Spleen (tissue), 11 donors: ENCODE measurements around the gene SST. TPM values are rescaled to one million over a fixed set of nuclear protein-coding genes. Genes with fewer than 3 reads are reported as not detected.
A peak's percentile ranks its signal among the peaks of the same experiment; 100 is the strongest.

Source experiments
- DNase-seq: peaks from one replicate; pipeline ENCODE4 v3.0.0-alpha.2; 2020
- H3K27ac ChIP-seq, 8 donors: fragments of 200-600 bp; sonication (generic) in 7 of 8; 1 replicate in 4 of 8; 2 replicates in 4 of 8; pipeline versions ENCODE4 v1.5.0 to v1.8.0; 2016 to 2021; ENCODE audit warnings: inconsistent platforms in 4 of 8, mild to moderate bottlenecking in 4 of 8, moderate library complexity in 1 of 8
- H3K27me3 ChIP-seq, 7 donors: fragments of 200-600 bp; sonication (generic) in 6 of 7; replicated peaks in 1 of 7; 1 replicate in 4 of 7; 2 replicates in 3 of 7; pipeline versions ENCODE4 v1.5.0 to v1.8.0; 2016 to 2021; ENCODE audit warnings: inconsistent platforms in 3 of 7, mild to moderate bottlenecking in 1 of 7
- H3K36me3 ChIP-seq, 6 donors: fragments of 200-600 bp; sonication (generic) in 5 of 6; 1 replicate in 4 of 6; 2 replicates in 2 of 6; pipeline versions ENCODE4 v1.5.0 to v1.8.0; 2016 to 2021; ENCODE audit warnings: inconsistent platforms in 2 of 6
- H3K4me1 ChIP-seq, 6 donors: fragments of 200-600 bp; sonication (generic) in 5 of 6; 1 replicate in 3 of 6; 2 replicates in 3 of 6; pipeline versions ENCODE4 v1.5.0 to v1.8.0; 2016 to 2021; ENCODE audit warnings: inconsistent platforms in 3 of 6
- H3K4me3 ChIP-seq, 8 donors: fragments of 200-600 bp; sonication (generic) in 7 of 8; 1 replicate in 4 of 8; 2 replicates in 4 of 8; pipeline versions ENCODE4 v1.5.0 to v1.8.0; 2016 to 2021; ENCODE audit warnings: inconsistent platforms in 4 of 8, mild to moderate bottlenecking in 4 of 8, moderate library complexity in 2 of 8
- H3K9me3 ChIP-seq, 8 donors: fragments of 200-600 bp; sonication (generic) in 7 of 8; 1 replicate in 4 of 8; 2 replicates in 4 of 8; pipeline versions ENCODE4 v1.5.0 to v1.8.0; 2016 to 2021; ENCODE audit warnings: inconsistent platforms in 4 of 8
- CTCF ChIP-seq, 11 experiments: fragments of 200-600 bp in 7 of 11; fragments of 450-650 bp in 4 of 11; sonication (generic) in 4 of 11; IDR thresholded peaks in 8 of 11; conservative IDR thresholded peaks in 3 of 11; 1 replicate in 7 of 11; 2 replicates in 4 of 11; pipeline versions ENCODE4 v1.4.0 to v1.8.0; 2016 to 2021; ENCODE audit warnings: antibody characterized with exemption in 11 of 11, inconsistent platforms in 4 of 11, mild to moderate bottlenecking in 1 of 11
- POLR2A ChIP-seq, 3 donors: fragments of 450-650 bp; IDR thresholded peaks; one replicate each; pipeline ENCODE4 v1.5.1; 2017; ENCODE audit warnings: antibody characterized with exemption in 3 of 3, mild to moderate bottlenecking in 1 of 3
- POLR2AphosphoS5 ChIP-seq, 3 donors: sonication (generic); formaldehyde crosslinking; IDR thresholded peaks; one replicate each; pipeline ENCODE4 v1.5.1; 2017; ENCODE audit warnings: antibody characterized with exemption in 3 of 3
- WGBS, 5 donors: extraction: QIAGEN DNeasy Blood & Tissue Kit in 3 of 5; methylation state at CpG; one replicate each; pipeline versions ENCODE4 v1.1.5 to v1.1.7; 2013 to 2018; 5-methylcytosine and 5-hydroxymethylcytosine counted together
- intact Hi-C: fragments of 100-400 bp; cut with DNase I; formaldehyde crosslinking; loops from one replicate; pipeline ENCODE4 v1.15.0; 2023; ENCODE audit warnings: low total_unique reads
- polyA plus RNA-seq, 3 donors: library from polyadenylated mRNA; stranded (reverse); fragments of 200-250 nt; gene quantifications; one replicate each; pipeline ENCODE4 v1.2.1, GENCODE V29; 2013
- total RNA-seq, 7 donors: library from RNA; depleted of rRNA in 3 of 7; stranded (reverse); fragments of >200 nt in 3 of 7; fragmentation: NEBNext Ultra II Directional in 4 of 7; extraction: Animal tissue kit (Norgen Biotek cat#: 25700) in 4 of 7; gene quantifications; one replicate each; pipeline versions ENCODE4 v1.1.0 to v1.2.1, GENCODE V29; 2016 to 2021
- donor health status: healthy with polysubstance abuse.
- donor health status: DM: no; HTN: no; CAD: no; lungs with moderate emphysema.
- donor health status: DM: no; HTN: no; CAD: no.
- donor health status: Bipolar disorder and iron deficiency.
- donor health status: healthy.
- donor health status: DM: no; HTN: no; CAD: no.
- donor health status: DM: yes; HTN: yes; CAD: no.

SST gene
- total and polyA plus RNA-seq, 10 donors, result 0.26 to 0.52 TPM; not detected in 8

- H3K27me3 ChIP-seq, result no peaks in the 10 kb centered on the region
- peaks cover 0 to 26% (median 21%) of the 10 kb centered on the region in 6 donors for H3K36me3 ChIP-seq
- peaks cover 0 to 12% (median 6%) of the 10 kb centered on the region in 6 donors for H3K4me1 ChIP-seq
- H3K9me3 ChIP-seq, result no peaks in the 10 kb centered on the region
- H3K27ac ChIP-seq, result no peak overlapping the region
- 32 to 74% (median 60%) methylated on average over 1 of the region's 1 CpG for WGBS, 5 donors
- no peak overlapping the region for H3K4me3 ChIP-seq
- intact Hi-C loops, result loop anchor here (10.0 kb wide), 1 partner anchor 503 kb away; no protein-coding TSS in a partner anchor
- no peak for DNase-seq
- TF ChIP-seq POLR2AphosphoS5 (IDR thresholded peaks at IDR 0.05) (no peak), POLR2A (IDR thresholded peaks at IDR 0.05) (no peak), CTCF (IDR thresholded peaks at IDR 0.05 in 8 of 11, conservative IDR thresholded peaks at IDR 0.05 in 3 of 11) (no peak)
Measured at GRCh38 chr3:187717572-187717971, 47.4 kb upstream of the SST start.

- WGBS, 5 donors, result 15 to 36% (median 26%) methylated on average over 4 of the region's 4 CpGs
Measured at GRCh38 chr3:187714404-187714979, 44.3 kb upstream of the SST start.

GRCh38 chr3:187713504-187713903 lies 43.3 kb upstream of the SST start:
- Histone ChIP-seq H3K27me3 (no peaks in the 10 kb centered on the region), H3K27ac (peak overlapping the region in 2 of 8 donors; percentile 5 to 53), H3K9me3 (no peaks in the 10 kb centered on the region), H3K4me3 (no peak overlapping the region), H3K36me3 (no peaks in the 10 kb centered on the region), H3K4me1 (peaks cover 0 to 12% (median 6%) of the 10 kb centered on the region in 6 donors)
- 72 to 85% (median 79%) methylated on average over 2 of the region's 2 CpGs for WGBS, 5 donors
- intact Hi-C loops, result loop anchor here (10.0 kb wide), 1 partner anchor 499 kb away; no protein-coding TSS in a partner anchor
- TF ChIP-seq POLR2AphosphoS5 (IDR thresholded peaks at IDR 0.05) (no peak), POLR2A (IDR thresholded peaks at IDR 0.05) (no peak), CTCF (IDR thresholded peaks at IDR 0.05 in 8 of 11, conservative IDR thresholded peaks at IDR 0.05 in 3 of 11) (no peak)
- DNase-seq, result no peak

More at GRCh38 chr3:187714404-187714979, 44.3 kb upstream of the SST start:
- H3K4me1 ChIP-seq, result peaks cover 0 to 12% (median 6%) of the 10 kb centered on the region in 6 donors
- intact Hi-C loops, result loop anchor here (10.0 kb wide), 1 partner anchor 500 kb away; no protein-coding TSS in a partner anchor
- no peak overlapping the region for H3K4me3 ChIP-seq
- DNase-seq, result no peak
- no peak overlapping the region for H3K27ac ChIP-seq
- H3K9me3 ChIP-seq, result no peaks in the 10 kb centered on the region
- H3K36me3 ChIP-seq, result no peaks in the 10 kb centered on the region
- no peaks in the 10 kb centered on the region for H3K27me3 ChIP-seq
- TF ChIP-seq CTCF (IDR thresholded peaks at IDR 0.05 in 8 of 11, conservative IDR thresholded peaks at IDR 0.05 in 3 of 11) (peak; percentile 89 to 96 (median 93)), POLR2AphosphoS5 (IDR thresholded peaks at IDR 0.05) (no peak)

GRCh38 chr3:187709155-187709554 lies 39.0 kb upstream of the SST start:
- 75 to 88% (median 79%) methylated on average over 4 of the region's 4 CpGs for WGBS, 5 donors
- Histone ChIP-seq H3K36me3 (no peaks in the 10 kb centered on the region), H3K27ac (no peak overlapping the region), H3K27me3 (no peaks in the 10 kb centered on the region), H3K9me3 (no peaks in the 10 kb centered on the region), H3K4me1 (peaks cover 0 to 9% (median 4%) of the 10 kb centered on the region in 6 donors), H3K4me3 (no peak overlapping the region)
- DNase-seq, result no peak
- intact Hi-C loops, result no loop called here
- TF ChIP-seq CTCF (IDR thresholded peaks at IDR 0.05 in 8 of 11, conservative IDR thresholded peaks at IDR 0.05 in 3 of 11), result no peak
- TF ChIP-seq POLR2AphosphoS5 (IDR thresholded peaks at IDR 0.05), result no peak
- TF ChIP-seq POLR2A (IDR thresholded peaks at IDR 0.05), result no peak
